HT1080 (cell line): ENCODE measurements around the gene BBC3. TPM values are rescaled to one million over a fixed set of nuclear protein-coding genes. Genes with fewer than 3 reads are reported as not detected.
"Not testable (repeated sequence)": the region's sequence is repeated elsewhere in the genome, so short reads cannot be mapped to it uniquely, and the experiment has no call there.

Source experiments
- DNase-seq: peaks from one replicate; pipeline ENCODE4 v3.0.0-alpha.2; 2015; ENCODE audit warnings: low read depth
- polyA plus RNA-seq, 2 experiments: library from polyadenylated mRNA; depleted of rRNA; stranded (reverse); fragments of >200 nt; gene quantifications; 2 replicates each; pipeline ENCODE4 v1.2.3, GENCODE V29; 2015
- total RNA-seq: library from RNA; depleted of rRNA; stranded (reverse); fragments of >200 nt; shearing (Covaris generic); gene quantifications from 2 replicates; pipeline ENCODE4 v1.2.3, GENCODE V29; 2014; rRNA removed

BBC3 gene, protein sequence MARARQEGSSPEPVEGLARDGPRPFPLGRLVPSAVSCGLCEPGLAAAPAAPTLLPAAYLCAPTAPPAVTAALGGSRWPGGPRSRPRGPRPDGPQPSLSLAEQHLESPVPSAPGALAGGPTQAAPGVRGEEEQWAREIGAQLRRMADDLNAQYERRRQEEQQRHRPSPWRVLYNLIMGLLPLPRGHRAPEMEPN
- 36.6 and 43.9 TPM in 2 replicates for total RNA-seq
- polyA plus RNA-seq (2015; cell fraction: cytosol; rRNA removed): 51.6 and 64.6 TPM in 2 replicates
- polyA plus RNA-seq (2015; cell fraction: nucleus; rRNA removed): 50.3 and 54.3 TPM in 2 replicates

GRCh38 chr19:47230921-47231214 lies at the start of gene BBC3:
Gene BBC3 (minus strand): TSS chr19:47231199. CDS start chr19:47228431, 2,768 bp downstream.
- no peak for DNase-seq

GRCh38 chr19:47280183-47280797 lies 49.3 kb upstream of the BBC3 start:
- no peak for DNase-seq

GRCh38 chr19:47276513-47276912 lies 45.5 kb upstream of the BBC3 start:
- not testable (repeated sequence) for DNase-seq

- no peak for DNase-seq
Measured at GRCh38 chr19:47275791-47276461, 44.9 kb upstream of the BBC3 start.

DNA sequence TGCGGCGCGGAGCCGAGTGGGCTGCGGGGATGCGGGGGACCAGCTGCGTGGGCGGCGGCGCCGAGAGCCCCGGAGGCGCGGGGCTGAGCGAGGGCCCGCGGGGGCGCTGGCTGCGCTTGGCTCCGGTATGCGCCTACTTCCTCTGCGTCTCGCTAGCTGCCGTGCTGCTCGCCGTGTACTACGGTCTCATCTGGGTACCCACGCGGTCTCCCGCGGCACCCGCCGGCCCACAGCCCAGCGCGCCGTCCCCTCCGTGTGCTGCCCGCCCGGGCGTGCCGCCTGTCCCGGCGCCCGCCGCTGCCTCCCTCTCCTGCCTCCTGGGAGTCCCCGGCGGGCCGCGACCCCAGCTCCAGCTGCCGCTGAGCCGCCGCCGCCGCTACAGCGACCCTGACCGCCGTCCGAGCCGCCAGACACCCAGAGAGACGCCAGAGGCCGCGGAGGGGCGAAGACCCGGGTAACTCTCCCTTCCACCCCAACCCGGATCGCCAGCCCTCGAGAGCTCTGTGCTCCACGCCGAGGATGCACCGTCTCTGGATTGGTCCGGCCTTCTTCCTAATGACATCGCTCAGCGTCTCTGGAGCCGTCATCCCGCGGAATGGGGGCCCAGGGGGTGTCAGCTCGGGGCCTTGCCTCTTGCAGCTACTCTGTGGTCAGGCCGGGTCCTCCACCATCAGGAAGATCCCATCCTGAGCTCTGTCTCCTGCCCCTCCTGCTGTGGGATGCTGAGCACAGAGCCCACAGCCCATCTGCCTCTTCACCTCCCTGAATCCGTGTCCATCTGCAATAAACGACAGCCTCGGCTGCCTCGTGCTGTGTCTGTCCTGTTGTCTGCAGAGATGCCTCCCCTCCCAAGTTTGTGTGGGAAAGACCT lies 44.1 kb upstream of the BBC3 start:
- DNase-seq: no peak

DNA sequence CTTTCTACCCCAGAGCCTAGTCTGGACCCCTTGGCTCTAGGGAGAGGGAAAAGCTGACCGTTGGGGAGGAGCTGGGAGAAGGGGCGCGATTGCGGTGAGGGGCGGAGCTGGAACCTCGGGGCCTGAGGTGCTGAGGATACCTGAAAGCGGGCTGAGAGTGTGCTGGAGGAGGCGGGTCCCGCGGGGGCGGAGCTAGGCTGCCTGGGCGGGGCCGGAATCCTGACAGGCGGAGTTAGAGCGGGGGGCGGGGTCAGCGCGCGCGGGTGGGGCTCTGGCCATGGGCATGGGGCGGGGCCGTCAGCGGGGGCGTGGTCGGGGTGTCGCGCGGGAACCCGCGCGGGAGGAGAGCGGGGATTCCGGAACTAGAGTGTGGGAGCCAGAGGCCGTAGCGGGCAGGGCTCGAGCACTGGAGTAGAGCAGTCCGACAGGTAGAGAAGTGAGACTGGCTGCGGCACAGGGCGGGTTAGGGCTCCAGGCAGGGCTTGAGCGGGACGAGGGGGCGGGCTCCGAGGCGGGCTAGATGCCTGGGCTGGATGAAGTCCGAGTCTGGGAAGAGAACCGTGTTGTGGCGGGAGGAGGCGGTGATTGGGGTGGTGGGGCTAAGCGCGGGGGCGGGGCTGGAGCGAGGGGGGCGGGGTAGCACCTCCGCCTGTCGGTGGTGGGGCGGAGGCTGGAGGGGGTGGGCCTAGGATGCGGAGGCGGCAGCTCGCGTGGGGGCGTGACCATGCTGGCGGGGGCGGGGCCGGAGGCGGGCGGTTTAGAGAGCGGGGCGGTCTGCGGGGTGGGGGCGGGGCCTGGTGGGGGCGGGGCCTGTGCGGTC lies 43.3 kb upstream of the BBC3 start, which contains the start of gene INAFM1:
Gene INAFM1, plus strand, starts transcription at position 815 of the 820 bp plus-strand sequence. CDS start 35 bp downstream, outside the sequence.
- peak; percentile 79 for DNase-seq

- DNase-seq: peak; percentile 87
Measured at GRCh38 chr19:47273313-47274070, 42.5 kb upstream of the BBC3 start.

GRCh38 chr19:47272448-47273312 lies 41.7 kb upstream of the BBC3 start:
- no peak for DNase-seq

GRCh38 chr19:47271949-47272348 lies 41.0 kb upstream of the BBC3 start:
- DNase-seq: no peak

DNA sequence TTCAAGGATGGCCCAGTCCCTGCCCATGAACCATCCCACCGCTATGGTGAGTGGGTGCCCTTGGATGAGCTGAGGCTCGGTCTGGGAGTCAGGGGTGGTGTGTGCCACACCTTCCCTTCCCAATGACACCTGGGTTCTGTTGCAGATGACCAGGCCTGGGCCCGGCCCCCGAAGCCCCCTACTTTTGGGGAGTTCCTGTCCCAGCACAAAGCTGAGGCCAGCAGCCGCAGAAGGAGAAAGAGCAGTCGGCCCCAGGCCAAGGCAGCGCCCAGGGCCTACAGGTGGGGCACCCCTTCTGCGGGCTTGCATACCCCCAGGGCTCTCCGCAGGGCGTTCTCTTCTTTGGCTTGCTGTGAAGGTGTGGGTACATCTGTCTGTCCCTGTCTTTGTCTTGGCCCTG lies 39.4 kb upstream of the BBC3 start:
- no peak for DNase-seq

DNA sequence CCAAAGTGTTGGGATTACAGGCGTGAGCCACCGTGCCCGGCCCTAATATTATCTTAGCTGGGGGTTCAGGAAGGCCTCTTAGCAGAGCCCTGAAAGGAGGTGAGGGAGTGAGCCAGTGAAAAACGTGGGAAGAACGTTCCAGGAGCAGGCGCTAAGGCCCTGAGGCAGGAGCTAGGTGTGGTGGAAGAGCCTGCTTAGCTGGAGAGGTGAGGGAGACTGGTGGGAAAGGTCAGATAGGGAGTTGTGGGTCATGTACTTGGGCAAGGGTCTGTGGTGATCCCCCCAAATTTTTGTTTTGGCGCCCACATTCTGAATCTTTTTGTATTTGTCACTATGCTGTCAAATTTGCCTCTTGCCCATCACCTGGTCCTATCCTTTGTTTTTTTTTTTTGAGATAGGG lies 38.6 kb upstream of the BBC3 start:
- DNase-seq: no peak

DNA sequence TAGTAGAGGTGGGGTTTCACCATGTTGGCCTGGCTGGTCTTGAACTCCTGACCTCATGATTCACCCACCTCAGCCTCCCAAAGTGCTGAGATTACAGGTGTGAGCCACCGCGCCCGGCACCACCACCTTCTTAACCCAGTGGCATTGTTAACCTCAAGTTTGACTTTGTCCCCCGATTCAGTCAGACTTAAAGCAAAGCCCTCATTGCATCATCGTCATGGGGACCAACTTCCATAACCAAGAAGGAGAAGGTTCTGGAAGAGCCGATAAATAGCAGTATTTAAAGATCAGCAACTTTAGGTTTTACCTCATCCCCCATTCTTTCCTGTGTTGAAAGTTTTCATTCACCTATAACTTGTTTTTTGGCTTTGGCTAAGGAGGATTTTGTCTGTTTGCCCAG lies 37.0 kb upstream of the BBC3 start:
- no peak for DNase-seq

GRCh38 chr19:47267350-47267759 lies 36.4 kb upstream of the BBC3 start:
- no peak for DNase-seq

DNA sequence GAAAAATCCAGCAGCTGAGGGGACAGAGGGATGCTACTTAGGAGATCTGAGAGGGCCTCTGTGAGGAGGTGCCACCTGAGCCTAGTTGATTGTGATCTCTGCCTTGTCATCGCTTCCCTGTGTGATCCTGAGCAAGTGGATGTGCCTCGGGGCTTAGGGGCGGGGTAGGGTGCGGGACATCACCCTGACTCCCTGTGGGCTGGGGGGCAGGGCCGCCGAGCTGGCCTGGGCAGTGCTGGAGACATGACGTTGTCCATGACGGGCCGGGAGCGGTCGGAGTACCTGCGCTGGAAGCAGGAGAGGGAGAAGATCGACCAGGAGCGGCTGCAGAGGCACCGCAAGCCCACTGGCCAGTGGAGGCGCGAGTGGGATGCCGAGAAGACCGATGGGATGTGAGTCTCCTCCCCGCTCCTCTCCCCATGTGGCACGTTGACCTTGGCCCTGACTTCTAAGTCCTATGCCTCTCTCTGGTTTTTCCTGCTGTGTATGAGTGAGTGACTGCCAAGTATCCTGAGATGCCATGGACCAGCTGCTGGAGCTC lies 35.5 kb upstream of the BBC3 start:
- DNase-seq: no peak

DNA sequence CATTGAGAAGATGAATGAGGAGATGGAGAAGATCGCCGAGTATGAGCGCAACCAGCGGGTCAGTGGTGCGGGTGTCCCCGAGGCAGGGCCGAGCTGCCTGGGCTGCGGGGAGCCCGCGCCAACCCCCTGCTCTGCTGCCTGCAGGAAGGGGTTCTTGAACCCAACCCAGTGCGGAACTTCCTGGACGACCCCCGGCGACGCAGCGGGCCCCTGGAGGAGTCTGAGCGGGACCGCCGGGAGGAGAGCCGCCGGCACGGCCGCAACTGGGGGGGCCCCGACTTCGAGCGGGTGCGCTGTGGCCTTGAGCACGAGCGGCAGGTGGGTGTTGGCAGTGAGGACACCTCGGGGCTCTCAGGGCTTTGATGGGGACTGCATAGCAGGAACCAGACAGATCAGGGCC lies 33.6 kb upstream of the BBC3 start:
- DNase-seq: no peak

DNA sequence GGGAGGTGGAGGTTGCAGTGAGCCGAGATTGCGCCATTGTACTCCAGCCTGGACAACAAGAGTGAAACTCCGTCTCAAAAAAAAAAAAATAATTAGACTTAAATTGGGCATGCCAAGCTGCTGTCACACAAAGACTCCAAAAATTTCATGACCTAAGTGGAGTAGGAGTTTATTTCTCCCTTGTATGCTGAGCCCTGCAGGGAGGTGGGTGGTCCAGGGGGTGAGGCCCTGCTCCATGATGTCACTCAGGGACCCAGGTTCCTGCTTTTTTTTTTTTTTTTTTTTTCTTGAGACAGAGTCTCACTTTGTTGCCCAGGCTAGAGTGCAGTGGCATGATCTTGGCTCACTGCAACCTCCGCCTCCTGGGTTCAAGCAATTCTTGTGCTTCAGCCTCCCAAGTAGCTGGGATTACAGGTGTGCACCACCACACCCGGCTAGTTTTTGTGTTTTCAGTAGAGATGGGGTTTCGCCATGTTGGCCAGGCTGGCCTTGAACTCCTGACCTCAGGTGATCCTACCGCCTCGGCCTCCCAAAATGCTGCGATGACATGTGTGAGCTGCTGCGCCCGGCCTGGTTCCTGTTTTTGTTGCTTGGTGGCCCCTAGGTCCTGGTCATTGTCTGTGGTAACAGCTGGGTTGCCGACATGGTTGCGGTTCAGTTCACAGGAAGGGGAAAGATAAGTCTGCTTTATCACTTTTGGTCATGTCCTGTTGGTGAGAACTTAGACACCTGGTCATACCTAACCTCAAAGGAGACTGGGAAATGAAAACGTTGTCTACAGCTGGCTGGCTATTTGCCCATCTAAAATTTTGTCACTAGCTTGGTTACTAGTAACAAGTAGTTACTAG lies 31.2 kb upstream of the BBC3 start:
- not testable (repeated sequence) for DNase-seq

DNA sequence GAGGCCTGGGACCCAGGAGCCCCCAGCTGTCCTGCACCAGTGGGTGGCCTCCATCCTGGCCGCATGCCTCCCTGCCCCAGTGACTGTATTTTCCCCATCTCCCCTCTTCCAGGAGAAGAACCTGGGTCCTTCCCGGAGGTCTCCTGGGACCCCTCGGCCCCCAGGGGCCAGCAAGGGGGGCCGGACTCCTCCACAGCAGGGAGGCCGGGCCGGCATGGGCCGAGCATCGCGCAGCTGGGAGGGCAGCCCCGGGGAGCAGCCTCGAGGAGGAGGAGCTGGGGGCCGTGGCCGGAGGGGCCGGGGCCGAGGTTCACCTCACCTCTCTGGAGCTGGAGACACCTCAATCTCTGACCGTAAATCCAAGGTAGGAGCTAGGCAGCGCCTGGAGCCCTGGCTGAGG lies 29.5 kb upstream of the BBC3 start:
- no peak for DNase-seq
